HG02885 (cell line): Measurements from ENCODE around the gene CHST8.
"Not testable (repeated sequence)": the region's sequence is repeated elsewhere in the genome, so short reads cannot be mapped to it uniquely, and the experiment has no call there.

Experiments used
- ATAC-seq: cut with Tn5 transposase; IDR thresholded peaks from one replicate; pipeline ENCODE4 v1.9.1; 2021; ENCODE audit warnings: mild to moderate bottlenecking; ENCODE audit not compliant: unreplicated experiment, poor library complexity

Gene CHST8

DNA sequence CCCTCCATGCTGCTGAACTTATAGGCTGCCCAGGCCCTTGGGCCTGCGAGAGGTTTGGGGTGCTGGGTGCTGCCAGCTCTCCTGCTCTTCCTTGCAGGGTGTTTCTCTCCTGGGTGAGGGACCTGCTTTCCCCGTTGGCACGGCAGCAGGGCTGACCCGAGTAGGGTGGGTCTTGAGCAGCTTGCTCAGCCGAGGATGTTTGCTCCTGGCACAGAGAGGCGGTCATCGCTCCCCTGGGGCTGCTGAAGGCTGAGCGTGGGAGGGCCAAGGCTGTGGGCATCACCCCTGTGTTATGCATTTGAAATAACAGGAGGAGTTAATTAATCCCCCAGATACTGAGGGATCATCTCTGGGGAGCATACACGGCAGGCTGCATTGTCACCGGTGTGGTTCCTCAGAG lies 180.2 kb downstream of the CHST8 start:
- ATAC-seq: no peak

GRCh38 chr19:33802801-33803200 lies 181.0 kb downstream of the CHST8 start:
- ATAC-seq: no peak

- no peak for ATAC-seq
These were observed 181.6 kb downstream of the CHST8 start for GRCh38 chr19:33803383-33803782.

GRCh38 chr19:33804021-33804799 lies 182.5 kb downstream of the CHST8 start:
- ATAC-seq: no peak

GRCh38 chr19:33805313-33805712 lies 183.6 kb downstream of the CHST8 start:
- no peak for ATAC-seq

DNA sequence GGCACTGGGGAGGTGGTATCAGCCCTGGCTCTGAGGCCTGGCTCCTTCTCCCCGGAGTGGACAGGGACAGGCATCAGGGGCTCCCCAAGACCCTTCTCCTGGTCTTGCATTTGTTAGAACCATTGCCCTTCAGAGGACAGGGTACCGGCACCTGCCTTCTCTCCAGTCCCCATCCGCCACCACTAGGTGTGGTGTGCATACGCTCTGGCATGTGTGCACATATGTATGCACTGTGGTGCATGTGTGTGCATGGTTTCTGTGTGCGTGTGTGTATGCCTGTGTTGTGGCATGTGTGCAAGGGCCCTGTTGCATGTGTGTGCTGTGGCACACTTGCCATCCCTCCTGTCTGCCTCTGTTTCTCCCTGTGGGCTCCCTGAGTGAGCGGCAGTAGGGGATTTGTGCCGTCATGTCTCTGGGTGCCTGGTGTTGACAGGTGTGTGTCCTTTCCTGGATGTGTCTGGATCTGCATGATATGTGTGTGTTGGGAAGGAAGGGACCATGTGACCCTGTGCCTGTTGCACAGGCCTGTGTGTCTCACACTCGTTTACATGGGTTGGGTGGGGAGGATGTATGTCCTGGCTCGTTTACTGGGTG lies 184.2 kb downstream of the CHST8 start:
- ATAC-seq: no peak

DNA sequence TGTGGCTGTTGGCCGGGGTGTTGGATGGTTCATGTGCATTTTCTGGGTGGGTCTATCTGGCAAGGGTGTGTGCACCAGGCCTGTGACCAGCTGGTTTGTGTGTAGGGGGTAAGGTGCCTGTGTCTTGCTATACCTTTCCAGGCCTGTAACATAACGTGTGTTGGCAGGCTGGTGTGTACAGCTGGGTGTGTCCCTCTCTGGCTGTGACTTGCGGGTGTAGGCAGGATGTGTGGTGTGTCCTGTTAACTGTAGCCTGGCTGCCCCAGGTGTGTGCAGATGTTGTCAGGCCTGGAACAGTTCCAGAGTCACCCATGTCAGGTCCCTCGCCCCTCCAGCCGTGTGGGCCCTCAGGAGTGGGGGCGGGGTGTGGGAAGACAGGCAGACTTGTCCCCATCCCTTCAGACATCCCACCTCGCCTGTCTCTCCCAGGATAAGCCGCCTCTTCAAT lies 184.7 kb downstream of the CHST8 start:
- ATAC-seq: no peak

GRCh38 chr19:33808399-33808798 lies 186.6 kb downstream of the CHST8 start:
- no peak for ATAC-seq

DNA sequence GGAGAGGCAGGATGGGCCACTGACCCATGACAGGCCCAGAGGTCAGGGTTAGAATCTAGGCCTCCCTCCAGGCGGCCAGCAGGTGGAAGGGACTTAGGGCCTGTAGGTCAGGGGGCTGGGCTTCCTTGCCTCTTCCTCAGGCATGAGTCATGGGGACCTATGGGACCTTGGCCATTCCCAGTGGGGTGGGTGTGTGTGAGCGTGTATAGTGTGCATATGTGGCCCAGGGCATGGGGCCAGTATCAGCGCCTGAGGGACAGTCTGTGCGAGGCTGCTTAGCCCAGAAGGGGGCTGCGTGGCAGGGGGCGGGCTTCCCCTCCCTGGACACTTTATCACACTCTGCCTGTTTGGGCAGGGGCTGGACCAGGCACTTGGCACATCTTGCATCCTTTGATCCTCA lies 188.2 kb downstream of the CHST8 start:
- ATAC-seq: no peak

GRCh38 chr19:33810821-33811220 lies 189.1 kb downstream of the CHST8 start:
- no peak for ATAC-seq

DNA sequence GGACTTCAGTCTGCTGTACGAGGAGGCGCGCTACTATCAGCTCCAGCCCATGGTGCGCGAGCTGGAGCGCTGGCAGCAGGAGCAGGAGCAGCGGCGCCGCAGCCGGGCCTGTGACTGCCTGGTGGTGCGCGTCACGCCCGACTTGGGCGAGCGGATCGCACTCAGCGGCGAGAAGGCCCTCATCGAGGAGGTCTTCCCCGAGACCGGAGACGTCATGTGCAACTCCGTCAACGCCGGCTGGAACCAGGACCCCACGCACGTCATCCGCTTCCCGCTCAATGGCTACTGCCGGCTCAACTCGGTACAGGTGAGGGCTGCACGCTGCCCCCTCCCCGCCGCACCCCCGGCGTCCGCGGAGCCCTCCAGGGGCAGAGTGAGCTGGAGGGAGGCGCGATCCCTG lies 189.5 kb downstream of the CHST8 start:
- ATAC-seq: no peak

- no peak for ATAC-seq
These were observed 190.1 kb downstream of the CHST8 start for GRCh38 chr19:33811736-33812387.

DNA sequence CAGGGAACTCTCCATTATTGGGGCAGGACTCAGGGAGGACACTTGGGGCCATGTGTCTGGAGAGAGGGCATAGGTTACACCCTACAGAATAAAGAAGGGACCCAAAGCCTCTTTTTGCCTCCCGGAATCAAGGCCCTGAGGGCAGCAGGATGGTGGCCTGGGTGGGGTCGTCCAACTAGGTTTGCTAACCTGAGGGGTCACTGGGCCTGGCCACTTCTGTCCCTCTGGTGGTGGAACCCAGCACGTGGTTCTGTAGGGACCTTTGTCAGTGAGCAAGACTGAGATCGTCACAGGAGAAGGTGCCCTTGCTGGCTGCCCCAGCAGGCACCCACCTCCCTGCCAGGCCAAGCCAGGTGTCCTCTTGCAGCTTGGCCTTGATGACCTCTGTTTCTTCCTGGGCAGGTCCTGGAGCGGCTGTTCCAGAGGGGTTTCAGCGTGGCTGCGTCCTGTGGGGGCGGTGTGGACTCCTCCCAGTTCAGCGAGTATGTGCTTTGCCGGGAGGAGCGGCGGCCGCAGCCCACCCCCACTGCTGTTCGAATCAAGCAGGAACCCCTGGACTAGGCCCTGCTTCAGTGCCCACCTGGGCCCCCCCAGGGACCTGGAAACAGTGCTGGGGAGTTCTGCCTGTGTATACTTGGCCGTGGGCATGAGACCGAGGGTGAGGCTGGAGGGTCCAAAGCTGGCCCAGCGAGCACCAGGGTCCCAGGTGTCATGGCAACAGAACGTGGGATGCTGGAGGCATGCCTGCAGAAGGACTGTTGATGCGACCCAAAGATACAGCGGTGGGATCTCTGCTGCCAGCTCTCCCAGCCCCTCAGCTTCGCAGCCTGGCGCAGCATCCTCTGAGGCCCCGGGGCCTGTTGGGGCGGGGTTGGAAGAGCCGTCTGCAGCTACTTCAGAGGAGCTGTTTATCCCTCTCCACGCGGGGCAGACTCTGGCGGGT lies 190.9 kb downstream of the CHST8 start:
- no peak for ATAC-seq

- ATAC-seq: no peak
These were observed 191.8 kb downstream of the CHST8 start for GRCh38 chr19:33813391-33814101.

- ATAC-seq: no peak
These were observed 192.7 kb downstream of the CHST8 start for GRCh38 chr19:33814181-33815165.

GRCh38 chr19:33815380-33816340 lies 193.9 kb downstream of the CHST8 start:
- ATAC-seq: no peak

DNA sequence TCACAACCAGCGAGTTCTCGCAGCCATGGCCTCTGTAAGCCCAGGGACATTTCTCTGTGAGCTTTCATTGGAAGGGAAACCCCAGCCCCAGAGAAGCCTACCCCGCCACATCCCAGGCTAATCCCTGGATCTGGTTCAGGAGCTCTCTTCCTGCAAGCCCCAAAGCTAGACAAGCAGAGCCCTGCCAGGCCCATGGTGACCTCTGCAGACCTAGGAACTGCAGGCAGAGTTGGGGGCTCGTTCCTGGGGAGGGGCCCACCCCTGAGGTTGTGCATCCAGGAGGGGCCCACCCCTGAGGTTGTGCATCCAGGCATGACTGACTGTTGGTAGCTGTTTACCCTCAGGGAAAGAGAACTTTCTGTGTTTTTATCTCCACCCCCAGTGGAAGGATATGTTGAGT lies 196.7 kb downstream of the CHST8 start:
- no peak for ATAC-seq

- ATAC-seq: not testable (repeated sequence)
These were observed 197.3 kb downstream of the CHST8 start for GRCh38 chr19:33819078-33819477.
